ENCODE results near the gene URB2. TPM values are rescaled to one million over a fixed set of nuclear protein-coding genes. Genes with fewer than 3 reads are reported as not detected.
A peak's percentile ranks its signal among the peaks of the same experiment; 100 is the strongest.

URB2 gene
- total RNA-seq, 1 experiment from 2014 or later, result 19.7 TPM

DNA sequence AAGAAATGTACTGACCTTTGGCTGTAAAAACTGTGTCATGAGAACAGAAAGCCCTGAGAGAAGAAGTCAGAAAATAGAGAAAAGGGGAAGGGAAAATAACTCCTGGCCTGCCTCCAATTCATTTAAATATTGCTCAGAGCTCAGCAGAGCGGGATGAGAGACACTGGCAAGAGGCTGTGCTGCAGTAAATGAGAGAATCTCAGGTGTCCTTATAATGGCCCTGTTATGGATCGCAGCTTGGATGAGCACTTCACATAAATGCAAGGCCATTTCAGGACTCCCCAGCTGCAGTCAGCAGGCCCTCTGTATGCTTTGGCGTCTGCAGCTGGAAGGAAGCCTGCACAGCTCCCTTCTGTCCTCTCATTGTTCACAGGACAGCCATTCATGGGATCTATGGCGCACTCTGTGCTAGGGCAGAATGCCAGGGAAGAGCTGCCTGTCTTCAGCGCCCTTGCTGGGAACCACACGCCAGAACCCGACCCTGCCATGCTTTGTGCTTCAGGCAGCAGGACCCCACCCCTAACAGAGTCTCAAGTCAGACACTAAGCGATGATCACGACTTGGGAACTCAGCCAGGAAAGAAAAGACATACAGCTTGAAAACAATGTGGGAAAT lies 46.9 kb upstream of the URB2 start:
- no peak overlapping the region for H3K27ac Mint-ChIP-seq (ENCODE audit: unreplicated experiment)
- TF ChIP-seq, protein P1, sequence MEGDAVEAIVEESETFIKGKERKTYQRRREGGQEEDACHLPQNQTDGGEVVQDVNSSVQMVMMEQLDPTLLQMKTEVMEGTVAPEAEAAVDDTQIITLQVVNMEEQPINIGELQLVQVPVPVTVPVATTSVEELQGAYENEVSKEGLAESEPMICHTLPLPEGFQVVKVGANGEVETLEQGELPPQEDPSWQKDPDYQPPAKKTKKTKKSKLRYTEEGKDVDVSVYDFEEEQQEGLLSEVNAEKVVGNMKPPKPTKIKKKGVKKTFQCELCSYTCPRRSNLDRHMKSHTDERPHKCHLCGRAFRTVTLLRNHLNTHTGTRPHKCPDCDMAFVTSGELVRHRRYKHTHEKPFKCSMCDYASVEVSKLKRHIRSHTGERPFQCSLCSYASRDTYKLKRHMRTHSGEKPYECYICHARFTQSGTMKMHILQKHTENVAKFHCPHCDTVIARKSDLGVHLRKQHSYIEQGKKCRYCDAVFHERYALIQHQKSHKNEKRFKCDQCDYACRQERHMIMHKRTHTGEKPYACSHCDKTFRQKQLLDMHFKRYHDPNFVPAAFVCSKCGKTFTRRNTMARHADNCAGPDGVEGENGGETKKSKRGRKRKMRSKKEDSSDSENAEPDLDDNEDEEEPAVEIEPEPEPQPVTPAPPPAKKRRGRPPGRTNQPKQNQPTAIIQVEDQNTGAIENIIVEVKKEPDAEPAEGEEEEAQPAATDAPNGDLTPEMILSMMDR (IDR thresholded peaks at IDR 0.05; ENCODE audit: insufficient read depth in 1 of 2, low read depth in 1 of 2, low read length in 1 of 2, severe bottlenecking in 1 of 2, unreplicated experiment in 1 of 2), result no peak

GRCh38 chr1:229581485-229581884 lies 44.6 kb upstream of the URB2 start:
- CTCF ChIA-PET, result interaction anchor here (1.0 kb wide), 1 partner anchor 23 kb away, joined by 3 read pairs; the partner anchor contains the start of gene ABCB10
- Mint-ChIP-seq H3K36me3 (ENCODE audit: insufficient read depth, unreplicated experiment) (no peaks in the 10 kb centered on the region), H3K27ac (ENCODE audit: unreplicated experiment) (no peak overlapping the region), H3K9me3 (ENCODE audit: unreplicated experiment) (no peaks in the 10 kb centered on the region), H3K4me1 (ENCODE audit: low read depth, unreplicated experiment) (no peaks in the 10 kb centered on the region), H3K27me3 (ENCODE audit: insufficient read depth, unreplicated experiment) (no peaks in the 10 kb centered on the region), H3K4me3 (ENCODE audit: unreplicated experiment) (no peak overlapping the region)
- DNase-seq, result no peak
- Histone ChIP-seq H3K4me1 (peaks cover 7% of the 10 kb centered on the region; the same call in 1 of the 2 replicates), H3K4me3 (ENCODE audit: low read depth, low read length) (no peak overlapping the region), H3K36me3 (ENCODE audit: control insufficient read depth, insufficient read depth, low read length) (no peaks in the 10 kb centered on the region), H3K9me3 (no peaks in the 10 kb centered on the region), H3K27me3 (replicated peaks; ENCODE audit: control insufficient read depth, insufficient read depth, low read length) (no peaks in the 10 kb centered on the region)
- POLR2A ChIA-PET, result no interaction called here
- intact Hi-C loops (cut with micrococcal nuclease; ENCODE audit: unreplicated experiment), result no loop called here
- BruUV-seq (replicated peaks), result no TSS peak
- TF ChIP-seq, protein P1 (IDR thresholded peaks at IDR 0.05; ENCODE audit: insufficient read depth in 1 of 2, low read depth in 1 of 2, low read length in 1 of 2, severe bottlenecking in 1 of 2, unreplicated experiment in 1 of 2), result no peak

More for the DNA sequence above, 46.9 kb upstream of the URB2 start:
- H3K4me1 ChIP-seq, result peaks cover 7% of the 10 kb centered on the region; the same call in 1 of the 2 replicates
- H3K27me3 ChIP-seq (replicated peaks; ENCODE audit: control insufficient read depth, insufficient read depth, low read length), result no peaks in the 10 kb centered on the region
- DNase-seq, result no peak
- Mint-ChIP-seq H3K27me3 (ENCODE audit: insufficient read depth, unreplicated experiment) (no peaks in the 10 kb centered on the region), H3K4me3 (ENCODE audit: unreplicated experiment) (no peak overlapping the region), H3K9me3 (ENCODE audit: unreplicated experiment) (no peaks in the 10 kb centered on the region), H3K36me3 (ENCODE audit: insufficient read depth, unreplicated experiment) (no peaks in the 10 kb centered on the region), H3K4me1 (ENCODE audit: low read depth, unreplicated experiment) (no peaks in the 10 kb centered on the region)
- POLR2A ChIA-PET, result no interaction called here
- no peaks in the 10 kb centered on the region for H3K36me3 ChIP-seq (ENCODE audit: control insufficient read depth, insufficient read depth, low read length)
- no peaks in the 10 kb centered on the region for H3K9me3 ChIP-seq
- H3K4me3 ChIP-seq (ENCODE audit: low read depth, low read length), result no peak overlapping the region
- intact Hi-C loops (cut with micrococcal nuclease; ENCODE audit: unreplicated experiment), result no loop called here
- CTCF ChIA-PET, result no interaction called here
- no TSS peak for BruUV-seq (replicated peaks)

GRCh38 chr1:229582011-229582694 lies 43.9 kb upstream of the URB2 start:
- Mint-ChIP-seq H3K4me1 (ENCODE audit: low read depth, unreplicated experiment) (no peaks in the 10 kb centered on the region), H3K36me3 (ENCODE audit: insufficient read depth, unreplicated experiment) (no peaks in the 10 kb centered on the region), H3K4me3 (ENCODE audit: unreplicated experiment) (no peak overlapping the region), H3K27ac (ENCODE audit: unreplicated experiment) (no peak overlapping the region), H3K27me3 (ENCODE audit: insufficient read depth, unreplicated experiment) (no peaks in the 10 kb centered on the region), H3K9me3 (ENCODE audit: unreplicated experiment) (no peaks in the 10 kb centered on the region)
- H3K27me3 ChIP-seq (replicated peaks; ENCODE audit: control insufficient read depth, insufficient read depth, low read length), result no peaks in the 10 kb centered on the region
- no peaks in the 10 kb centered on the region for H3K9me3 ChIP-seq
- H3K4me3 ChIP-seq (ENCODE audit: low read depth, low read length), result no peak overlapping the region
- H3K4me1 ChIP-seq, result peaks cover 7% of the 10 kb centered on the region; the same call in 1 of the 2 replicates
- ChIA-PET CTCF (interaction anchor here (0.9 kb wide), 1 partner anchor 23 kb away, joined by 3 read pairs; the partner anchor contains the start of gene ABCB10), POLR2A (no interaction called here)
- peak in 1 of 2 experiments; percentile 19 for DNase-seq
- intact Hi-C loops (cut with micrococcal nuclease; ENCODE audit: unreplicated experiment), result no loop called here
- TF ChIP-seq, protein P1 (IDR thresholded peaks at IDR 0.05; ENCODE audit: insufficient read depth in 1 of 2, low read depth in 1 of 2, low read length in 1 of 2, severe bottlenecking in 1 of 2, unreplicated experiment in 1 of 2), result no peak
- BruUV-seq (replicated peaks), result no TSS peak
- no peaks in the 10 kb centered on the region for H3K36me3 ChIP-seq (ENCODE audit: control insufficient read depth, insufficient read depth, low read length)
